NCI-H1417 treated with DMSO at 0.1 percent for 48 hours (cell line): ENCODE measurements around the gene NCAPG2.

Source experiments
- DNase-seq: peaks from one replicate; lab custom pipeline; 2025; lab: John Stamatoyannopoulos, UW

Gene NCAPG2

GRCh38 chr7:158704524-158705233 lies at the start of gene NCAPG2:
Gene NCAPG2 (minus strand): TSS chr7:158704804. CDS start chr7:158701899, 2,905 bp downstream.
- DNase-seq, result peak; percentile 94

- DNase-seq, result no peak
These were observed 49.3 kb upstream of the NCAPG2 start for GRCh38 chr7:158753900-158754299.

- DNase-seq, result no peak
These were observed 47.1 kb upstream of the NCAPG2 start for GRCh38 chr7:158751751-158752150.

GRCh38 chr7:158751199-158751598 lies 46.6 kb upstream of the NCAPG2 start:
- DNase-seq, result no peak

- no peak for DNase-seq
These were observed 46.1 kb upstream of the NCAPG2 start for GRCh38 chr7:158750702-158751101.

GRCh38 chr7:158749396-158749795 lies 44.8 kb upstream of the NCAPG2 start:
- DNase-seq, result no peak

- no peak for DNase-seq
These were observed 43.7 kb upstream of the NCAPG2 start for GRCh38 chr7:158748335-158748734.

- no peak for DNase-seq
These were observed 42.8 kb upstream of the NCAPG2 start for GRCh38 chr7:158747408-158747807.

- DNase-seq, result no peak
These were observed 42.4 kb upstream of the NCAPG2 start for GRCh38 chr7:158746957-158747356.

- DNase-seq, result no peak
These were observed 40.6 kb upstream of the NCAPG2 start for GRCh38 chr7:158745057-158745715.

- DNase-seq, result no peak
These were observed 39.5 kb upstream of the NCAPG2 start for GRCh38 chr7:158744070-158744469.

GRCh38 chr7:158743219-158743618 lies 38.6 kb upstream of the NCAPG2 start:
- no peak for DNase-seq

GRCh38 chr7:158742065-158742821 lies 37.6 kb upstream of the NCAPG2 start:
- no peak for DNase-seq

GRCh38 chr7:158741294-158741666 lies 36.7 kb upstream of the NCAPG2 start:
- DNase-seq, result no peak

GRCh38 chr7:158740657-158741293 lies 36.2 kb upstream of the NCAPG2 start:
- DNase-seq, result no peak

GRCh38 chr7:158740013-158740656 lies 35.5 kb upstream of the NCAPG2 start:
- no peak for DNase-seq

- no peak for DNase-seq
These were observed 34.2 kb upstream of the NCAPG2 start for GRCh38 chr7:158738841-158739240.

- DNase-seq, result no peak
These were observed 32.6 kb upstream of the NCAPG2 start for GRCh38 chr7:158737064-158737695.

GRCh38 chr7:158735935-158736334 lies 31.3 kb upstream of the NCAPG2 start:
- no peak for DNase-seq

GRCh38 chr7:158734861-158735260 lies 30.3 kb upstream of the NCAPG2 start:
- no peak for DNase-seq

GRCh38 chr7:158733775-158734494 lies 29.3 kb upstream of the NCAPG2 start:
- no peak for DNase-seq
